Neural progenitor cell (in vitro differentiated cells): ENCODE measurements around the gene TUB.

ENCODE experiments used
- CTCF ChIP-seq: fragments of 200-600 bp; sonication (generic); IDR thresholded peaks from 2 replicates; pipeline ENCODE4 v1.5.1; 2017; ENCODE audit warnings: antibody characterized with exemption, mild to moderate bottlenecking
- EZH2 ChIP-seq: fragments of 200-600 bp; sonication (generic); IDR thresholded peaks from 2 replicates; pipeline ENCODE4 v1.6.1; 2017; ENCODE audit warnings: antibody characterized with exemption, mild to moderate bottlenecking, moderate library complexity

- TF ChIP-seq CTCF (no peak), EZH2 (no peak)
Observed at GRCh38 chr11:8036986-8037385, 44.0 kb upstream of the TUB start.
